ENCODE data around the gene TOR4A. TPM values are rescaled to one million over a fixed set of nuclear protein-coding genes. Genes with fewer than 3 reads are reported as not detected.

The TOR4A gene
- total and polyA plus RNA-seq, 2 donors (not counting 1 experiment from before 2014, with no cell fraction given) = 8.3 to 15.3 TPM

DNA sequence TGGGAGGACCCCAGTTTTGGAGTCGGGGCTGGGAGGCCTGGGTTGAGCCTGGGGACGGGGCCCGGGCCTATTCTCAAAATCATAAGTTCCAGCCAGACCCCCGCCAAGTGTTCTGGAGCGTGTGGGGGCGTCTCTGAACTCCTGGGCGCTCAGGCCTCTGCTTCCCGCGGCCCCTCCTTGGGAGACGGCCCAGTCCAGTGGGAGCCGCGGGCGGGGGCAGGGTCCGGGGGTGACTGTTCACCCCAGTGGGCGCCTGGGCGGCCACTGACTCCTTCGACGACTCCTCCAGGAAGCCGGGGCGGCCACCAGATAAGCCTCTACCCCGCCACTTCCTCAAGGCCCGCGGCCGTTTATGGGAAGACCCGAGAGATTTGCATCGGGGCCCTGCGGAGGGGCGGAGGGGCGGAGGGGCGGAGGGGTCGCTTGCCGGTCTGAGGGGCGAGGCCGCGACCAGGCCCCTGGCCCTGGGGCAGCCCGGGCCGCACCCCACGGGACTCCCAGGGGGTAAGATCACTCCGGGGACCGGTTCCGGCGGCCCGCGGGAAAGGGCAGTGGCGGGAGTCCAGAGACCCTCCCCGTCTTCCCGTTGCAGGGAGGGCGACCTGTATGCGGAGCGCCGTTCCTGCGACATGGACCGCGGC, 655 bp downstream of the TOR4A start:
- ATAC-seq (ENCODE audit: low read depth) (peak; percentile 8), DNase-seq (peak; percentile 58)
- H3K27ac ChIP-seq (ENCODE audit: low read length in 2 of 2) = peak overlapping the region; percentile 76 to 79
- H3K4me1 Mint-ChIP-seq = peaks cover 49% of the 10 kb centered on the region
- ChIA-PET CTCF (interaction anchor here (1.0 to 1.9 kb wide), 2 partner anchors 9 to 24 kb away, joined by 3 to 7 read pairs; no protein-coding TSS in a partner anchor), POLR2A (interaction anchor here (0.8 to 1.5 kb wide), 5 partner anchors 10 to 89 kb away, joined by 3 to 4 read pairs (median 3); partner anchors contain the start of genes ANAPC2, SSNA1 and TUBB4B)
- H3K27me3 Mint-ChIP-seq = no peaks in the 10 kb centered on the region
- H3K27ac Mint-ChIP-seq = peak overlapping the region; percentile 93
- intact Hi-C loops (cut with micrococcal nuclease) = no loop called here
- H3K4me2 ChIP-seq (replicated peaks; ENCODE audit: low read depth, low read length, poor library complexity, severe bottlenecking) = peak overlapping the region; percentile 100
- TF ChIP-seq CTCF (IDR thresholded peaks at IDR 0.05) (no peak), EZH2 (IDR thresholded peaks at IDR 0.05; ENCODE audit: borderline replicate concordance, insufficient read depth, low read depth, low read length, poor library complexity, severe bottlenecking) (no peak)
- 17% methylated on average over 50 of the region's 54 CpGs for WGBS (ENCODE audit: insufficient coverage)
- H2AFZ ChIP-seq (ENCODE audit: insufficient read depth, low read depth, low read length, poor library complexity, severe bottlenecking) = peak overlapping the region; percentile 65
- peaks cover 36 to 64% of the 10 kb centered on the region in 2 donors for H3K4me1 ChIP-seq (ENCODE audit: control insufficient read depth in 2 of 2, insufficient read depth in 2 of 2, low read length in 2 of 2)
- peaks cover 28% of the 10 kb centered on the region for H3K79me2 ChIP-seq (ENCODE audit: control insufficient read depth, insufficient read depth, low read length)
- H3K9ac ChIP-seq (ENCODE audit: low read length) = peak overlapping the region; percentile 83
- H3K4me3 Mint-ChIP-seq = peak overlapping the region; percentile 90
- no peaks in the 10 kb centered on the region for H3K9me3 Mint-ChIP-seq (ENCODE audit: insufficient read depth)
- peak overlapping the region; percentile 11 to 88 (median 82) for H3K4me3 ChIP-seq (ENCODE audit: control extremely low read depth in 1 of 5, extremely low read depth in 1 of 5, insufficient read depth in 1 of 5, low read depth in 2 of 5, low read length in 4 of 5)
- H3K27me3 ChIP-seq (replicated peaks in 1 of 4; ENCODE audit: control extremely low read depth in 1 of 4, control insufficient read depth in 3 of 4, insufficient read depth in 4 of 4, low read length in 3 of 4) = no peaks in the 10 kb centered on the region
- H4K20me1 ChIP-seq (ENCODE audit: control insufficient read depth, insufficient read depth, low read length, poor library complexity, severe bottlenecking) = peaks cover 25% of the 10 kb centered on the region
- H3K9me3 ChIP-seq (ENCODE audit: control extremely low read depth in 1 of 3, control insufficient read depth in 2 of 3, insufficient read depth in 1 of 3, low read length in 2 of 3) = no peaks in the 10 kb centered on the region
- H3K36me3 ChIP-seq (replicated peaks in 1 of 2; ENCODE audit: control extremely low read depth in 1 of 2, control insufficient read depth in 1 of 2, extremely low read depth in 1 of 2, insufficient read depth in 2 of 2, low read length in 1 of 2) = peaks cover 0 to 9% of the 10 kb centered on the region in 2 experiments

All from B cell (primary cell).